T-helper 9 cell (primary cell): ENCODE results near the gene DNAJC5.
"Not testable (repeated sequence)": the region's sequence is repeated elsewhere in the genome, so short reads cannot be mapped to it uniquely, and the experiment has no call there.

Experiments used
- DNase-seq: peaks from one replicate; pipeline ENCODE4 v3.0.0-alpha.2; 2020

The DNAJC5 gene

DNA sequence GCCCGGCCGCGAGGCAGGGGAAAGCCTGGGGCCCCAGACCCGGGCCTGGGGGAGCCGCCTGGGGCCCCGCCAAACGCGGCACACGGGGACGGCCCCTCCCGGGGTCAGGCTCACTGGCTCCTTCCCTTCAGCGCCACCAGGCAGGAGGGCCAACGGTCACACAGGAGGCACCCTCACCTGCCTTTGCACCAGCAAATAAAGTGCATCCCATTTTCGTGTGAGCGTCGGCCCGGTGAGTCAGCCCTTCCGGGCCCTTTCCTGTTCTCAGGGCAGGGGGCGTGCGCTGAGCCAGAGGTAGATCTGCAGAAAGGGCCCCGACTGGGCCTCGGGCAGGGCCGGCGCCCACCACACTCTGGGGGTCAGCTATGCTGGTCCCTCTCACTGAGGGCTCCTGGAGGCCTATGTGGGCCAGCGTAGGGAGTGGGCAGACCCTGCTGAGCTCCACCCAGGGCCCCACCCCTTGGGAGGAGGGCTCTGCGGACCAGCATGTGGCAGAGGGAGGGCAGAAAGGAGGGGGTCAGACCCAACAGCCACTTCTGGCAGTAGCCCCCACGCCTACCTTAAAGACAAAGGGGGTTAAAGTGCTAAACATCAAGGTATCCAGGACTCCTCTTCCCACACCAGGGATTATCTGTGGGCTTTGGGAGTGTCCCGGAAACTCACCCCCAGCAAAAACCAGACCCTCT is 62.2 kb downstream of the DNAJC5 start:
- DNase-seq: peak; percentile 54

- no peak for DNase-seq
Observed at GRCh38 chr20:63957690-63958441, 62.9 kb downstream of the DNAJC5 start.

DNA sequence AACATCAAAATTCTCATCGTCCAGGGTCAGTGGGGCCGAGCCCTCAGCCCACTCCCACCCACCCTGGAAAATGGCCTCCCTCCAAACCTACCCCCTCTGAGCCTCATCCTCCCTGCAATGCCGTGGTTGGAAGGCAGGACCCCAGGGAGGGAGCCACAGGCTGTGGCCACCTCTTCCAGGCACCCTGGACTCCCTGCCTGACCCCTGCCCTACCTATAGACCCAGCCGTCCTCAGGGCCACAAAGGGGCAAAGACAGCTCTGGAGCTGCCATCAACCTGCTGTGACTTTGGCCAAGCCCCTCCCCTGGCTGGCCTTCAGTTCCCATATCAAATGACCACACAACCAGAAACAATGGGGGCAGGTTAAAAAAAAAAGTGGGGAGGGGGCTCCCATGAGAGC is 63.5 kb downstream of the DNAJC5 start:
- no peak for DNase-seq

DNA sequence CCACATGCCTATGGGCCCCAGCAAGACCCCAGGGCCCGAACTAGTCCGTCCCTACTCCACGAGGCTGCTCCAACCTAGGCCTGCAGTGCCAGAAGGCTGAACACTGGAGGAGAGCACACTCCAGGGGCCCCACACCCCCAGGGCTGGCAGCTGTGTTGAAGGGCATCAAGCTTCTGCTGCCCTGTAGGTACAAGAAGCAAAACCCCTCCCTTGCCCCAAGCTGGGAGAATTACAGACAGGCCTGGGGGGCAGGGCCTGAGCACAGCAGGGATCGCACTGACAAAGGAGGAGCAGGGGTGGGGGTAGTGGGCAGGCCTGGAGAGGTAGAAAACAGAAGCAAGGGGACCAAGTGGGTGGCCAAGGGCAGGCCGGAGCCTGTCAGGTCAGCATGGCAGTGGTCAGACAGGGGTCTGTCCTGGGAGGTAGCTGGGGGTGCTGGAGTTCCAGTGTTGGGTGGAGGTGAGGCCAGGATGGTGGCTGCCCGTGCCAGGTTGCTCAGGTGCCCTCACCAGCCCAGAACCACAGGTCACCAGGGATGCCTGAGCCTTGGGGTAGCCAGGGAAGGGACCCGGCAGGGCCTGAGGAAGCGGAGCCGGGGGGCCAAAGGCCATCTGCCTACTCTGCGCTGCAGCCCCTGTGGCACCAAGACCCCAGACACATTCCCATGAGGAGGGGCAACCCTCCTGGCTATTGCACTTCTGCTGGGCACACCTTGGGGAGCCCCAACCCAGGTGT is 64.2 kb downstream of the DNAJC5 start:
- no peak for DNase-seq

DNA sequence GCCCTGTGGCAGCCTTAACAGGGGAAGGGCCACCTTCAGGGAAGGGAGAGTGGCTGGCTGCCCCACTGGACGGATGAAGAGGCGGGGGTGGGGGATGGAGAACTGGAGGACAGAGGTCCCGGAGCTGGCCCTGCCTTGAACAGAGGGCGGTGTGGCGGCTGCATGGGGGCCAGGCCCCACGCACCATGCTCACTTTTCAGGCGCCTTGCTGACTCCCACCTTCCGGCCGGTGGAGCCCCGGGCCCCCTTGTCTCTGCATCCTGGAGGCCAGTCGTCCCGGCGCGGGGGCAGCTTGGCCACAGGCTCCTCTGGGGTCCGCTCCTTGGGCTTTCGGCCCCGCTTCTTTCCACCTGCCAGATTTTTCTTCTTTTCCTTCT is 64.8 kb downstream of the DNAJC5 start:
- DNase-seq: no peak

- DNase-seq: not testable (repeated sequence)
Observed at GRCh38 chr20:63960654-63961621, 66.0 kb downstream of the DNAJC5 start.

- DNase-seq: no peak
Observed at GRCh38 chr20:63961664-63962425, 66.9 kb downstream of the DNAJC5 start.

DNA sequence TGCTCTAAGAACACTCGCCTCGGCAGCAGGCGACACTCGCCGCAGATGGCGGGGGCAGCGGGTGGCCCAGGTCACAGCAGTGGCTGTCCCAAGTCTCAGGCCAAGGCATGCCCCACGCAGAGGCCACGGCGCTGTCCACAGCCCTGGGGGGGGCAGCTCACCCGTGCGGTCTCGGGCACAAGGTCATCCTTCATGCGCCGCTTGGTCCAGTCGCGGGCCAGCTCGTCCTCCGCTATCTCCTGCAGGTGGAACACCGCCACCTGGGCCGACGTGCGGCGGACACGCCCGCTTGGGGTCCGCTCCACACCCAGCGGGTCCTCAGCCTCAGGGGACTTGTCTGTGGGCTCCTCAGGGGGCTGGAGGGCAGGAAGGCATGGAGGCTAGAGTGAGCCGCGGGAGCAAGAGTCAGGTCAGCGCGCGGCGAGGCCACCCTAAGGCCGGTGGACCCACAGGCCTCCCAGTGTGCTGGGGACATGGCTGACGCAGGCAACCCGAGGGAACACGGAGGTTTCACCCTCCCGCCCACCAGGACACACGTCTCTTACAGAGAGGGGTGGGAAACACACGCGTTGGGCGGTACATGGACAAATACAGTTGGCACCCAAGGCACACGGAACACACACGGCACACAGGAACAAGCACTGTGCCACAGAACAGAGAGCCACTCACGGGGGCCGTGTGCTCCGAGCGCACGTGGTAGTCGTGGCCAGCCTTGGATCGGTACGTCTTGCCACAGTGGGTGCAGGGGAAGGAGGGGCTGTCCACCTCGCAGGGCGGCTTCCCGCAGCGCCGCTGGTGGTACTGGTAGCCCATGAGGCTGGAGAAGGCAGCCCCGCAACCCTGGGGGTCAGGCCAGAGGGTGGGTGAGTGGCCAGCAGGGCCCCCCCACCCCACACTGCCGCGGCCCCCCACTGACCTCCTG is 67.8 kb downstream of the DNAJC5 start:
- no peak for DNase-seq

DNA sequence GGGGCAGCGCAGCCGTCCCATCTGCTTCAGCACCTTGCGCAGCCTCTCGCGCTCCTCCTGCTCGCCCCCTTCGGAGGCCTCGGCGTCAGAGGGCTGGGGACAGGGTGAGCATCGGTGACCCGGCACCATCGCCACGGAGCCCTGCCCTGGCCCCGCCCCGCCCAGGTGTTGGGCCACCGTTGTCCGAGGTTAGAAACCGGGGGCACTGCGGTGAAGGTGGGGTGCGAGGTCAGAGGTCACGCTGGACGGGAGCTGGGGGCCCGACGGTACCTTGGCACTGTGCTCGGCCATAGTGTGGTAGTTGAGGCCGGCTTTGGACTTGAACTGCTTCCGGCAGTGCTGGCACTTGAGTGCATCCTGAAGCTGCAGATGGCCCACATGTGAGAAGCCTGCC is 68.4 kb downstream of the DNAJC5 start:
- no peak for DNase-seq

DNA sequence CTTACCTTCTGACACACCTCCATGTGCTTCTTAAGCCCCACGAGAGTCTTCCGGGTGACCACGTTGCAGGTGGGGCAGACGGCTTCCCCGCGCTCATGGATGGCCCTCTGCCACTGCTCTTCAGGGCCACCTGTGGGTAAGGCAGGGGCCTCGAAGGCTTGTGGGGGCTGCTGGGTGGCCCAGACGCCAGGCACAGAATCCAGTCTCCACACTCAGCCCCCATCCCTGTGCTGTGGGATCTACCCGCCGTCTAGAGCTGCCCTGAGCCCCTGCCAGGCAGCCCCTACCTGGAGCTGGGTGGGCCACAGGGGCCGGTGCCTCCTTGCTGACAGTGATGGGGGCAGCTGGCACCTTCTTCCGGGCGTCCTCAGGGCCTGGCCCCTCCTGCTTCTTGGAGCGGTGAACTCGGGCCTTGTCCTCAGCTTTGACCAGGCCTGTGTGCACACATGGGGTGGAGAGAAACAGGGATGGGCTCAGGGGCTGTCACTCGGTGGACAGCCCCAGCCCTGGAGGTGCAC is 68.9 kb downstream of the DNAJC5 start:
- DNase-seq: no peak

GRCh38 chr20:63964412-63964811 is 69.5 kb downstream of the DNAJC5 start:
- DNase-seq: no peak

DNA sequence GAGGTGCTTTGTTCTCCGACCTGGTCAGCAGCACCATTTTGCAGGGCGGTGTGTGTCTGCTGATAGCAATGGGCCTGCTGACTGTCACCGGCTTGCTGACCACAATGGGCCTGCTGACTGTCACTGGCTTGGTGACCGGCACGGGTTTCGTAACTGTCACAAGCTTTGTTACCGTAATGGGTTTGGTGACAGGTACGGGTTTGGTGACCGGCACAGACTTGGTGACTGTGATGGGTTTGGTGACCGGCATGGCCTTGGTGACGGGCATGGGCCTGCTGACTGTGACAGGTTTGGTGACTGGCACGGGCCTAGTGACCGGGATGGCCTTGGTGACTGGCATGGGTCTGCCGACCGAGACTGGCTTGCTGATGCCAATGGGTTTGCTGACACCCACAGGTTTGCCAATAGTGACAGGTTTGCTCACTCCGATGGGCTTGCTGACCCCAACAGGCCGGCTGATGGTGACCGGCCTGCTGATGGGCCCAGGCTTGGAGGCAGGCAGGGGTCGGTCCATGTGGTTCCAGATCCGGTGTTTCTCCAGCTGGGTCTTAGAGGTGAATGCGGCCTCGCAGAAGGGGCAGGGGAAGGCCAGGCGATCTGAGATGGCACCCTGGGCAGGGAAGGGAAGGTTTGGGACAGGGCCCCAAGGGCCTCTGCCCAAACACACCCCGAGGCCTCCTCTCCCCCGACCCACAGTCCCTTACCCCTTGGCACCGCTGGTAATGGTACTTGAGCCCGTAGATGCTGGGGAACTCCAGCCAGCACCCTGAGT is 71.4 kb downstream of the DNAJC5 start:
- no peak for DNase-seq

DNA sequence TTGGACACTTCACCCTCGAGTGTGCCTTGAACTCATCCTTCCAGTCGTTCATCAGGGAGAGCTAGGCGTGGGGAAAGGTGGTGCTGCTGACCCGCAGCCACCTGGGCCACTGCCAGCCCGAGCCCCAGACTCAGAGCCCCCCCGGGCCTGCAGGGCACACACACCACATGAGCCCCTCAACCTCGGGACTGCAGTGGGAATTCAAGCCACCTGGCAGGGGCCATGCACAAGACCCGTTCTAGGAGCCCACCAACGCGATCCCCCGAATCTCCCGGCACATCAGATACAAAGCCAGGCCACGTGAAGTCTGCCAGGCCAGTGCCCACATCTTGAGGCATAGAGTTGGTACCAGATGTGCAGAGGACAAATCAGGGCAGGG is 72.0 kb downstream of the DNAJC5 start:
- no peak for DNase-seq

GRCh38 chr20:63967330-63968135 is 72.6 kb downstream of the DNAJC5 start:
- no peak for DNase-seq

GRCh38 chr20:63968136-63968927 is 73.4 kb downstream of the DNAJC5 start:
- DNase-seq: no peak

DNA sequence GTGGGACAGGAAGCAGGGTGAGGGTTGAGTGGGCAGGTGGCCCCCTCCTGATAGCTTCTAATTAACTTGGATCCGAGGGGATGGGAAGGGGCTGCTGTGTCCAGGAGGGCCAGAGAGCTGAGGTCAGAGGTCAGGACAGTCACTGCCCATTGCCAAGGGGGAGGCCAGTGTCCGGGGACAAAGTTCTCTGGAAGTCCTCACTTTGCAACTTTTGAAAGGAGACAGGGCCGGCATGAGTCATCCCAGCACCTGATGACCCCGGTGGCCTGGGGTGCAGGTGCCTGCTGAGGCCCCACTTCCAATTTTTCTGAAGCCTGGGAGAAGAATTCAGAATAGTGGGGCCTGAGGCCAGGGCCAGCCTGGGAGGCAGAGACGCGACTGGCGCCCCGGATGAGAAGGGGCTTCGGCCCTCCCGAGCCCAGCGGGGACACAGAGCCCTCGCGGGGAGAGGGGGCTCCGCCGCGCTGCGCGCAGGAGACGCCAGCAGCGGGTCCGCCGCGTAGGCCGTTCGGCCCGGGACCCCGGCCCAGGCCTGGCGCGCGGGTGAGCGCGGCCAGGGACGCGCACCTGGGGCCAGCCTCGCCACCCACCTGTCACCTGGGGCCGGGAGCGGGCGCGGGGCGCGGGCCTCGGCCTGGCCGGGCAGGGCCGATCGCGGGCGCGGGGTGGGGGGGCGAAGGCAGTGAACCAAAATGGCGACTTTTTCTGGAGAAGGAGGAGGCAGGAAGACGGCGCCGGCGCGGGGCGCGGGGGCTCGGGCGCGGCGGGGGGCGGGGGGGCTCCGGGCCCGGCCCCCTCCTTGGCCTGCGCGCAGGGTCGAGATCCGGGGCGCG is 74.2 kb downstream of the DNAJC5 start:
- DNase-seq: no peak
